Activated CD4-positive, alpha-beta T cell treated with anti-CD3 and anti-CD28 coated beads for 48 hours (primary cell): ENCODE data around the gene KCTD18.

Experiments used
- DNase-seq: peaks from one replicate; pipeline ENCODE4 v3.0.0-alpha.2; 2020

KCTD18 gene

DNA sequence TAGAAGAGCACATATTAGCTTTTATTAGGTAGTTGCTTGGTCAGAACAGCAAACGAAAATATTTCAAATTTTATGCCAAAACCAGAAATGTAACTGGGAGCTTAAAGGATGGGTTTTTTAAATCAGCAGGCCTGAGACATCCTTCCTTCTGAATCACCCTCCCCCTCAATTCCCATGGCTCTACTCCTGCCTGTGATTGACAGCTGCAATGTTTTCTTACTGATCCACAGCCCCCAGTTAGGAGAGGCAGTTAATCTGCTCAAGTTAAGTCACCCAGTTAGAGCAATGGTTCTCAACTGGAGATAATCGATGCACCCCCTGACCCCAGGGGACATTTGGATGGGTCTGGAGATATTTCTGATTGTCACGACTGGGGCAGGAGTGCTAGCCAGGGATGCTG lies 24.9 kb downstream of the KCTD18 start:
- no peak for DNase-seq

GRCh38 chr2:200483729-200484198 lies 26.1 kb downstream of the KCTD18 start:
- DNase-seq = peak; percentile 64

GRCh38 chr2:200482194-200482593 lies 27.7 kb downstream of the KCTD18 start:
- DNase-seq = no peak

- no peak for DNase-seq
Observed at GRCh38 chr2:200479692-200480265, 30.1 kb downstream of the KCTD18 start.

GRCh38 chr2:200477667-200478131 lies 32.2 kb downstream of the KCTD18 start:
- no peak for DNase-seq

DNA sequence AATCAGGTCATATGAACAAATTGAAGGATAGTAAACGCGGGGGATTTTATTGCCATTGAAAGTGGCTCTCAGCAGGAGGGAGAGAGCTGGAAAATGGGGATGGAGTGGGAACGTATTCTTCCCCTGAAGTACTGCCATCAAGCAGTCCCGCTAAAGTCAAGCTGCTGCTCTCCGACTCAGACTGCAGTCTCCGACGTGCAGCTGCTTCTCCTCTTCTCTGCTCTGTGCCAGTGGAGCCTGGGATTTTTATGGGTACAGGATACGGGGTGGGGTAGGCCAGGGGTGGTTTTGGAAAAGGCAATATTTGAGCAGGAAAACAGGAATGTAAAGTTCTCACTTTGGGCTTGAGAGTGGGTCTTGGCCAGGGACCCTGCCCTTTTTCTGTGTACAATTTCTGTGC lies 33.0 kb downstream of the KCTD18 start:
- no peak for DNase-seq

DNA sequence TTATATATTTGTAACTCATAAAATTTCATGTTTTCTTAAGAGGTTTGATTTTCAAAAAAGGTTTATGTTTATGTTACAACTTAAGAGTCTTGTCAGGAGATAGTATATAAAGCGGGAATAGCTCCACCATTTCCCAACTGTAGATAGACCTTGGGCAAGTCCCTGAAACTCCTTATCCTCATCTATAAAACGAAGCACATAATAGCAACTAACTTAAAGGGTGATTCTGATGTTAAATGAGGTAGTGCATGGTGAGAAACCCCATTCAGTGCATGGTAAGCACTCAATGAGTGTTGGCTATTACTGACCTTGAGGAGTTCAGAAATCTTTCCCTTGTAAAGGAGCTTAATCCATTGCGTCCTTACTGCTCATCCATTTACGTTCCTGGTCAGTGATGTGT lies 34.1 kb downstream of the KCTD18 start:
- DNase-seq = no peak

DNA sequence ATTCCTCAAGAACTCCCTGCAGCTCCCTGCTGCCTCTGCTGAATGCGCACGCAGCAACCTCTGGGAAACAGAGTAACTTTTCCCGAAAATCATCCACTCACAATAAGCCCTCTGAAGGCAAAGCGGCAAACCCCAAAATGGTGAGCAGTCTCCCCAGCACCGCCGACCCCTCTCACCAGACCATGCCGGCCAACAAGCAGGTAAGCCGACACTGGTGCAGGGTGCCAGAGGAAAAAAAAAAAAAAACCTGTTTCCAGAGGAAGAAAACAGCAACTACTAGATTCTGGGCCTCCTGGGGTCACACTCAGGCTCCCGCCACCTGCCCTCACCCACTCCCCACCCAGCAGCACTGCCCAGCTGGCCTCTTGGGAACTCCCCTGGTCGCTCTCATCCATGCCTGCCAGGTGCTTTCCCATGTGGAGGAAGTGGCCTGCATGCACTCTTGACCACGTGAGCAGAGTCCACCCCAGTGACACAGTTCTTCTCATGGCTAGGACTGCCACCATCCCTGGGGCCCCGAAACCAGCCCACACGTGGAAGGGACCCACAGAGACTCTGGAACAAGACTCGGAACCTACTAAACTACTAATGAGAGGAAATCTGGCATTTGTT lies 36.9 kb downstream of the KCTD18 start:
- DNase-seq = no peak

DNA sequence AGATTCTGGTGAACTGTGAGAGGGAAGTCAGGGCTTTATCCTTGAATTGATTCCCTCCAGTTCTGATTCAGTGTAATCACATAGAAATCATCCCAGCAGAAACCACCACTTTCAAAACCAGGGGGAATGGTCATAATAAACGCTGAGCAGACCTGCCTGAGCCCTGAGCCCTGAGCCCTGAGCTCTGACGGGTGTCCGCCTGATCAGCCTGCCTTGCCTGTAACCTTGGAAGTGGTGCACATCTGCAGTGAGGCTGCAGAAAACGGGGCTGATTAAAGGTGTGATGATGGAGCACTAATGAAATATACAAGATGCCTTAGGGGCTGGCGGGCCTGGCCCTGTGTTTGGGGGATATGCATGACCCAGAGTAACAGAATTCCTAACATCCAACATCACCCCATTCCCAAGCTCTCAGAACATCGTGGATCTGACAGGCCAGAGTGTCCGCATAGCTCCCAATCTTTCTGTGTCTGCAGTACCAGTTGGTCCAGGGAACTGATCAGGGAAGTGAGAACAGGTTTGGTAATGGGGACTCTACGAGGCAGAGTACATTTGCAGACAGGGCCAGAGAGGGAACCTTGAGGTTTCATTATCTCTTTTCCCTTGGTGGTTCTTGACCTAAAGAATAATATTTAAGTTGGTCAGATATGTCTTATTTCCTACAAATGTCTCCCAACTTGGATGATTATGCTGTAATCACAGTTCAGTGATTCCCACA lies 37.8 kb downstream of the KCTD18 start:
- DNase-seq = no peak

- peak; percentile 58 for DNase-seq
Observed at GRCh38 chr2:200471324-200471848, 38.5 kb downstream of the KCTD18 start.

GRCh38 chr2:200470230-200470629 lies 39.6 kb downstream of the KCTD18 start:
- DNase-seq = no peak

DNA sequence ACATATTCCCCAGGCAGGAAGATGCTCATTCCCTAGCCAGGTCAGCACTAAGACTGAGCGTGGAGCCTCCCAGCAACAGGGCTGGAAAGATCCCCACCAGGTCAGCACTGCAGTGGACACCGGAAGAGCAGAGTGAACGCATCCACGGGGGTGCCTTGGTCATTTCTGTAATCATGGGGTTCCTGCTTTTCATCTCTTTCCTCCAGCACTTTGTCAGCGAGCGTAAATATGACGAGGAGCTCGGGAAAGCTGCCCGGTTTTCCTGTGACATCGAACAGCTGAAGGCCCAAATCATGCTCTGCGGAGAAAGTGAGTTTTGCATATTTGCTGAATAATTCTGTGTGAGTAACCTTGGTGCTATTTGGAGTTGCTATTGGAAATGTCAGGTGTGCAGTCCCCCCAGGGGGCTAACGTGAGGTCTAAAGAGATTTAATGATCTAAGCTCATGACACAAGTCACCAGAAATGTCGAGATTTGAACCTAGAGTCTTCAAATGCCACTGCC lies 40.1 kb downstream of the KCTD18 start:
- no peak for DNase-seq

GRCh38 chr2:200467806-200468681 lies 41.8 kb downstream of the KCTD18 start:
- DNase-seq = no peak

- peak; percentile 63 for DNase-seq
Observed at GRCh38 chr2:200466425-200467418, 43.1 kb downstream of the KCTD18 start.

DNA sequence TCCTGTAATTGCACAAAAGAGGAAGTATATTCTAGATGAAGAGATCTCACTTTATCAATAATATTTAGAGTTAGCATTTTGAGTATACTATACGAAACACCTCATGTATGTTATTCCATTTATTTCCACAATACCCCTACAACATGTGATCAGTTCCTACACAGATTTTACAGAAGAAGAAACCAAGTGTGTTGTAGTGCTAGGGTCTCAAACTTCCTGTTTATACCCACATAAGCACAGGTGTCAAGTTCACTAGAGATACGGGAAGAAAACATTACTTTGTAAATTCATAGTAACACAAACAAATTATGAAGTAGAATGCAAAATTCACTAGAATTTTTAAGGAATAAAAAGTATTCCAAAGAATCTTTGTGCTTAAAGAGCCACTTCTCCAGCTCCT lies 46.4 kb downstream of the KCTD18 start:
- no peak for DNase-seq

GRCh38 chr2:200461846-200462710 lies 47.8 kb downstream of the KCTD18 start:
- DNase-seq = no peak

DNA sequence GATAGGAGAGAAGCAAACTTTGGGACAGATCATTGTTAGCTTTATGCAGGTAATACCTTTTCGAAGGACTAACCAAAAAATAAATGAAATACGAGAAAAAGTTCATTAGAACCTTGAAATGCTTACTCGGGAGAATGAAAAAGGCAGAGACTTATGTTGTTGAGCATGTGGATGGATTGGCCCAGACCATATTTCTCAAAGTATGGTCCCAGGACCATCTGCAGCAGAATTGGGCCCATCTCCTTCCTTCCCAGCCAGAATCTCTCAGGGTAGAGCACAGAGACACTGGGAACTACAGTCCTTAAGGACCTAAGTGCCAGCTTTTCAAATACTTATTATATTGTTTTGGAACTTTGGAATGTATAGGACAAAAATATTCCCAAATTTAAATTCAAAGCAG lies 50.8 kb downstream of the KCTD18 start:
- DNase-seq = no peak

- DNase-seq = no peak
Observed at GRCh38 chr2:200456567-200456966, 53.3 kb downstream of the KCTD18 start.

GRCh38 chr2:200455958-200456421 lies 53.9 kb downstream of the KCTD18 start:
- peak; percentile 64 for DNase-seq
